Activated naive CD4-positive, alpha-beta T cell treated with anti-CD3 and anti-CD28 coated beads, Interleukin-2, amount 50 U/mL, for 16 hours (primary cell): Measurements from ENCODE around the gene MED14.
A peak's percentile ranks its signal among the peaks of the same experiment; 100 is the strongest.

Source experiments
- DNase-seq: peaks from one replicate; pipeline ENCODE4 v3.0.0-alpha.2; 2020

MED14 gene

GRCh38 chrX:40663078-40663740, 72.1 kb downstream of the MED14 start:
- no peak for DNase-seq

- no peak for DNase-seq
Measured at GRCh38 chrX:40661489-40661888, 73.9 kb downstream of the MED14 start.

- DNase-seq = no peak
Measured at GRCh38 chrX:40660381-40660780, 75.0 kb downstream of the MED14 start.

- no peak for DNase-seq
Measured at GRCh38 chrX:40653535-40653934, 81.8 kb downstream of the MED14 start.

GRCh38 chrX:40652664-40653063, 82.7 kb downstream of the MED14 start:
- no peak for DNase-seq

GRCh38 chrX:40651620-40652223, 83.6 kb downstream of the MED14 start:
- DNase-seq = peak; percentile 64

GRCh38 chrX:40647307-40648197, 87.8 kb downstream of the MED14 start, which contains the start of gene CXorf38:
Gene CXorf38, minus strand, starts transcription at chrX:40647561. Its CDS starts 41 bp downstream, at chrX:40647520.
- DNase-seq = peak; percentile 92

GRCh38 chrX:40646489-40647306, 88.6 kb downstream of the MED14 start:
- peak; percentile 39 for DNase-seq

- peak; percentile 12 for DNase-seq
Measured at GRCh38 chrX:40644821-40645358, 90.5 kb downstream of the MED14 start.

GRCh38 chrX:40644176-40644575, 91.2 kb downstream of the MED14 start:
- no peak for DNase-seq

- no peak for DNase-seq
Measured at GRCh38 chrX:40637687-40638086, 97.7 kb downstream of the MED14 start.

GRCh38 chrX:40632199-40632598, 103.1 kb downstream of the MED14 start:
- no peak for DNase-seq

GRCh38 chrX:40628506-40628905, 106.8 kb downstream of the MED14 start:
- no peak for DNase-seq

GRCh38 chrX:40625294-40625693, 110.0 kb downstream of the MED14 start:
- no peak for DNase-seq

- DNase-seq = no peak
Measured at GRCh38 chrX:40623665-40624064, 111.7 kb downstream of the MED14 start.

GRCh38 chrX:40623139-40623536, 112.2 kb downstream of the MED14 start, which contains the start of gene MPC1L:
Gene MPC1L, plus strand, starts transcription at chrX:40623428. Its CDS starts 138 bp downstream, at chrX:40623566.
- DNase-seq = no peak

- DNase-seq = no peak
Measured at GRCh38 chrX:40622479-40623138, 112.7 kb downstream of the MED14 start.

GRCh38 chrX:40617566-40617965, 117.8 kb downstream of the MED14 start:
- DNase-seq = no peak

GRCh38 chrX:40615976-40616375, 119.4 kb downstream of the MED14 start:
- no peak for DNase-seq

- no peak for DNase-seq
Measured at GRCh38 chrX:40612511-40612910, 122.8 kb downstream of the MED14 start.

GRCh38 chrX:40607381-40607780, 128.0 kb downstream of the MED14 start:
- no peak for DNase-seq

- DNase-seq = no peak
Measured at GRCh38 chrX:40603446-40603845, 131.9 kb downstream of the MED14 start.
